DMS 273 (cell line): ENCODE results near the gene SLC38A2.
A peak's percentile ranks its signal among the peaks of the same experiment; 100 is the strongest.

Experiments
- DNase-seq: peaks from one replicate; lab custom pipeline; 2025; ENCODE audit not compliant: unreplicated experiment; lab: John Stamatoyannopoulos, UW

SLC38A2 gene

GRCh38 chr12:46396826-46397225 is 24.3 kb upstream of the SLC38A2 start:
- DNase-seq: no peak

DNA sequence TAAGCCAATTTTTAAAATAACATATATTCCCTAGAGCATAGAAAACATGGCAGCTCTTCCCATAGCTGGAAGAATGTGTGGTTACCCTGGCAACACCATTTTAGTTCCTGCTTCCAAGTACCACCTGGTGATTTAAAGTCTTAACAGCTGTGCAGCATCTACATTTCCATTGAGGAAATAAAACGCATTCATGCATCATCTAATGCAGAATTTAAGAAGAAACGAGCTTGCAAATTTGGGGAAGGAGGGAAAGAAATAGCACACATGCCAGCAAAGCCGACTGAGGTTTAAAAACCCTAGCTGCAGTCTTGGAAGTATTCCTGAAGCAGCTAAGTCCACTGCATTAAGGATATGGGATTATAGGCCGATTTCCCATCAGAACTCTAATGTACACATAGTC is 22.8 kb upstream of the SLC38A2 start:
- DNase-seq: peak; percentile 71

- DNase-seq: no peak
Observed at GRCh38 chr12:46391630-46392029, 19.1 kb upstream of the SLC38A2 start.

GRCh38 chr12:46390881-46391280 is 18.3 kb upstream of the SLC38A2 start:
- no peak for DNase-seq

GRCh38 chr12:46390304-46390703 is 17.7 kb upstream of the SLC38A2 start:
- DNase-seq: no peak

GRCh38 chr12:46389031-46389616 is 16.6 kb upstream of the SLC38A2 start:
- DNase-seq: no peak

DNA sequence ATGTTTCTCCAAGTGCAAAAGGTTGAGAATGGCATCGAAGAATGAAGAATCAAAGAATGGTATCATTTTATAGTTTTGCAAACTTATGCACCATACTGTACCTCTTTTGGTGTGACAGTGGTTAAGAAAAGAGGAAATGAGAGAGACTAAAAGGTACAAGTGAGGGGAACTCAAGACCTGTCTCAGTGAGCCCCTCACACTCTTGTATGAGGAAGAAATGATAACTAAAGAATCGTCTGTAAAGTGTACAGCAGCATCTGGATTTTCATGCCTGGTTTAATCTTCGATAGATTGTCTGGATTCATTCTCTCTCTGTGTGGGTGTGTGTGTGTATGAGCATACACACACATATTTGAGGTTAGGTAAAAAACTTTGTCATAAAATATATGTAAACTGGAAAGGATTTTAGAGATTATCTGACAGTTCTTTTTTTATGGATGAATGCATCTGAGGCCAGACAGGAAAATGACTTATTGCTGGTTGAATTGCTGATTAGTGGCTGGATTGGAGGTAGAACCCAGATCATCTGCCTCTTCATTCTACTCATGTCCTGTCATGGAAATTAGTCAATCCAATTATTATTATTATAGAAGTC is 16.0 kb upstream of the SLC38A2 start:
- no peak for DNase-seq

GRCh38 chr12:46387670-46388069 is 15.1 kb upstream of the SLC38A2 start:
- DNase-seq: no peak

DNA sequence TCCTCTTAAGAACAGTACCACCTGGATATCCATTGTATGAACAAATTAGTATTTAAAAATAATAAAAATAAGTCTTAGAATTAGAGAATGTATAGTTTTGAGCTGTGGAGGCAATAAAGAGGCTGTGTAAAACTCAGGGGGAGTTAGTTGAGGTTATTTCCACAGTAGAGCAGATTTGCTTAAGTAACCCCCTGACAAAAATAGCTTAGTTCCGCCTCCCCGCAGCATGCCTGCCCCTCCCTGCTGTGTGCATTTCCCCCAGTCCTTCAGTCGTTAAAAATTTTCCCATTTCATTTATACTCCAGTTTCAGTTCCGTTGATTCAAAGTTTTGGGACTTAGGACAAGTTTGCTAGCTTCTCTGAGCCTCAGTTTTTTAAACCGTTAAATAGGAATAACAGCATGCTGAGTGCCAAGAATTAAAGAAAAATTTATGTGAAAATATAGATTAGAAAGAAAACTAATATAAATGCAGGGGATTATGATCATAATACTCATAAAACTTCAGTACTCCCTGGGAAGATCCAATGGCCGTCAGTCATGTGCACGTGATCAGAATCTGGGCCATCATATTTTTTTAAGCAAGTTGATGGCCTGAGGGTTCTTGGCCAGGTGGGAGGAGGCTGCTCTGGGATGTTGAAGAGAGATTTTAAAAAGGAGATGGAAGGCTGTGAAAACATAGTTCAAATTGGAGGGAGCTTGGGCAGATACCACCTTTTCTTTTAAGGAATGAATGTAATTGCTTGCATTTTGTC is 14.5 kb upstream of the SLC38A2 start:
- DNase-seq: no peak

GRCh38 chr12:46386360-46386867 is 13.8 kb upstream of the SLC38A2 start:
- no peak for DNase-seq

DNA sequence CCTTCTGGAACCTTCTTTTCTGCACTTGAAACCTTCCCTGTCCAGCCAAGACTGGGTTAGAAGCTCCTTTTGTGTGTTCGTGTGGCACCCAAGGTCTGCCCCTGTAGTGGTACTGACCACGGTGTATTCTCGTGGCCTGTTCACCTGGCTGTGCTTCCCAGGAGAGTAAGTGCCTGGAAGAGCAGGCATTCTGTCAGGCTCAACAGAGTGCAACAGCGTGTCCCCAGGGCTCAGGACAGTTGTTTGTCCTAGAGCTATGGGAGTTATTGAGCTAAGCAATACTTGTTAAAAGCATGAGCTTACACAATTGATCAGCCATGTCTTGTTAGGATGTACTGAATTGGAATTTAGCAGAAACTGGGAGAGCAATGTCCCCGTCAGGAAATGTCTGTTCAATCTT is 12.9 kb upstream of the SLC38A2 start:
- DNase-seq: no peak

DNA sequence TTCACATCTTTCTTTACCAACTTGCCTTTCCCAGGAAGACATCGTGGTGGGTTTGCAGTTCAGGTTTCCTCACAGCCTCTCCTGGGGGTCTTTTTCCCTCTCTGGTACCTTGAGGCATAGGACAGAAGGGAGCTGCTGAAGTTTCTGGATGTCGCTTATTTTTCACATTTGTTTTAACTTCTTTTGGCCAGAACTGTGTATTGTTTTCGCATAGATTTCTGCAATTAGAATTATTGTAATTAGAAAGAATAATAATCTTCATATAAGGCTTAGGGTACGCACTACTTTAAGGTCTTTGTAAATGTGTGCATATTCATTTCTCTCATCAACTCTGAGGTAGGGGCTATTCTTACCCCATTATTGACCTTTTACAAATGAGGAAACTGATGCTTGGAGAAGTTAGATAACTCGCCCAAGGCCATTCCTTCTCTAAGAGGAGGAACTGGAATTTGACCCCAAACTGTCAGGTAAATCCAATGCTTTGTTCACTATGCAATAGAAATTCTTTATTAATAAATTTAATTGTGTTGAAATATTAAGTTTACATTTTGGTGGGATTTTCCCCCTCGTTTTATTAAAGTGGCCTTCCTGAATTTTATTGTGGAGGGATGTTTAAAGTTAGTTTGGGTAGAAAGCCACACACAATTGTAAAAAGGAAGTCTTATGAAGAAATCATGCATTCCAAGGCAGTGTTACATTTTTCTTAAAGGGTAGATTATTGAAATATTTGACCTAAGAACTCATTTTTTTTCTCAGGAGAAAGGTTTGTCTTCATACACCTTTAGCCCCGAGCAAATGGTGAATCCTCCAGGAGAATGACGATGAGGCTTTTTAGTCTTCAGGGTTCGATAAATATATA is 12.1 kb upstream of the SLC38A2 start:
- no peak for DNase-seq

GRCh38 chr12:46383654-46384450 is 11.3 kb upstream of the SLC38A2 start:
- DNase-seq: peak; percentile 68

DNA sequence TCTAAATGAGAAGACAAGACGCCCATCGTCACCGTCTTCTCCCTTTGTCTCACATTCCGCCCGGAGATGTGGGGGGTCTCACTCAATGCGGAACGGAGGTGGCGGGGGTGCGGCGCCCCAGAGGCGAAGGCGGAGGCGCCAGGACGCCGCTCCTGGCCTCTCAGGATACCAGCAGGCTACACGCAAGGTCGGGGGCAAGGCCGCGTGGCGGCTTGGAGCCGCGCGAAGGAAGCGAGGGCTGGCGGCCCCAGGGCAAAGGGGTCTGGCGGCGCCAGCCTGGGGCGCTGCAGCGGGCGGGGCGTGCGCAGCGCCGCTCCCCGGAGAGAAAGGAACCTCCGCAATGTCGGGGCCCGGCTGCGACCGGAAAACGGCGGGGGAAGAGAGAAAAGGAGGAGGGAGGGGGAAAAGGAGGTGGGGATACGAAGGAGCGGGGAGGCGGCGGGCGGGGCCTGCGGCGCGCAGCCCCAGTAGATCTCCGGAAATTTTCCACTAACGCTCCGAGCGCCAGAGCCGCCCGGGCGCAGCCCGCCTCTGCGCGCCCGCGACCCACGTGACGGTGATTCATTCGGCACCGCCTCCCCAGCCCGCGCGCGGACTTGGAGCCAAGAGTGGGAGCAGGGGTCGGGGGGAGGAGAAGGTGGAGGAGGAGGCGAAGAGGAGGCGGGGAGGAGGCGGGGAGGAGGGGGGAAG is 10.5 kb upstream of the SLC38A2 start:
- peak; percentile 93 for DNase-seq

GRCh38 chr12:46382408-46382963 is 9.9 kb upstream of the SLC38A2 start:
- no peak for DNase-seq

- no peak for DNase-seq
Observed at GRCh38 chr12:46380881-46381280, 8.3 kb upstream of the SLC38A2 start.

- DNase-seq: no peak
Observed at GRCh38 chr12:46380022-46380796, 7.6 kb upstream of the SLC38A2 start.

DNA sequence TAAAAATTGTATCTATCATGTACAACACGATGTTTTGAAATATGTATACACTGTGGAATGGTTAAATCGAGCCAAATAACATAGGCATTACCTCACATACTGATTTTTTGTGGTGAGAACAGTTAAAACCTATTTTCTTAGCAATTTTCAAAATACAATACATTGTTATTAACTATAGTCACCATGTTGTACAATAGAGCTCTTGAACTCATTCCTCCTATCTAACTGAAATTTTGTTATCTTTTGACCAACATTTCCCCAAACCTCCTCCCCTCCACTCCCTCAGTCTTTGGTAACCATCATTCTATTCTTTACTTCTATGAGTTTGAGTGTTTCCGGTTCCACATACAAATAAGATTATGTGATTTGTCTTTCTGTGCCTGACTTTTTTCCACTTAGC is 6.8 kb upstream of the SLC38A2 start:
- DNase-seq: no peak

DNA sequence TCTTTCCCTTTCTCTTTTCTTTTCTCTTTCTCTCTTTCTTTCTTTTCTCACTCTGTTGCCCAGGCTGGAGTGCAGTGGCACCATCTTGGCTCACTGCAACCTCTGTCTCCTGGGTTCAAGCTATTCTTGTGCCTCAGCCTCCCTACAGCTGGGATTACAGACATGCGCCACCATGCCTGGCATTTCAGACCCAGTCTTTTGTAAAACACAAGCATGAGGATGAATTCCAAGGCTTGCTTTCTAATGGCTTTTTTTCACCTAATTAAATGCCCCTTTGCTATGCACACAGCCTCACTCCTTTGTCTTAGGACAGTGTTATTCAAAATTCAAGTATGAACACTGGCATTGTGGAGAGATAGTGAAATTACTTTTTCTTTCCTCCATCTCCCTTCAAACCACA is 6.0 kb upstream of the SLC38A2 start:
- DNase-seq: no peak
